Keratinocyte (primary cell): Measurements from ENCODE around the gene TRIP11.

Experiments used
- CTCF ChIP-seq, 3 experiments: IDR thresholded peaks in 1 of 3; conservative IDR thresholded peaks in 1 of 3; optimal IDR thresholded peaks in 1 of 3; 2 replicates in 2 of 3; 3 replicates in 1 of 3; pipeline versions ENCODE3 to v1.5.1; 2011; ENCODE audit warnings: low read length in 3 of 3, mild to moderate bottlenecking in 3 of 3, moderate library complexity in 2 of 3, control low read depth in 1 of 3, inconsistent platforms in 1 of 3; ENCODE audit not compliant: insufficient read depth in 2 of 3; ENCODE audit errors: extremely low read depth in 1 of 3
- EZH2 ChIP-seq: IDR thresholded peaks from one replicate; pipeline ENCODE4 v1.6.1; 2012; ENCODE audit warnings: inconsistent platforms, mild to moderate bottlenecking, low read length, moderate library complexity

GRCh38 chr14:91964011-91964410, 75.8 kb downstream of the TRIP11 start:
- no peak for TF ChIP-seq CTCF (optimal IDR thresholded peaks at IDR 0.05 in 1 of 3, IDR thresholded peaks at IDR 0.05 in 1 of 3, conservative IDR thresholded peaks at IDR 0.05 in 1 of 3; ENCODE audit: extremely low read depth in 1 of 3, insufficient read depth in 2 of 3, low read length in 3 of 3)
- TF ChIP-seq EZH2 = no peak
